Measurements from ENCODE around the gene CSK. TPM values are rescaled to one million over a fixed set of nuclear protein-coding genes. Genes with fewer than 3 reads are reported as not detected.

The CSK gene
- total RNA-seq, 1 donor from 2014 or later = 21.0 TPM

DNA sequence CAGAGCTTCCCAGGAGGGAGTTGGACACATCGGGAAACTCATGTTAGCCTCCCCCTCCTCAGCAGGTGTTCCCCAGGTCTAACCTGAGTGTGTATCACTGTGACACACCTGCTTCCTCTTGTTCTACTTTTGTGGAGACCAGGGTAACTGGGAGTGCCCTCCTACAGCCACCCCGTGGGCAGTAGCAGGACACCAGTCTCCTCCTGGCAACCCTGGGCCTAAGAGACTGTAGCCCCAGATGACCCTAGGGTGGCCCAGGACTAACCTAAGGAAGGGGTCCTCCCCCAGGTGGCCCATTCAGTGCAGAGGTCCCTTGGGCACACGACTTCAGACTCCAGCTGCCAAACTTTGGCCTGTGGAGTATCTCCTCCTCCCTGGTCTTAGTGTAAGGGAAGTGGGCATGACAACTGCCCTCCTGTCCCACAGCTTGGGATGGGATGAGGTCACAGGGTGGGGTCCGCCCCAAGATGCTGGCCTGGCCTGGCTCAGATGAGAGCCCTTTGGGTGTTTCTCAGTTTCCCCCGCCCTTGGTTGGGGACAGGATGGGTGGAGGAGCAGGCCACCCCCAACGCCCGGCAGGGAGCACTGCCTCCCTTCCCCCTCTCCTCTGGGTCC is 4.8 kb downstream of the CSK start:
- DNase-seq (ENCODE audit: low read depth) = no peak

GRCh38 chr15:74787251-74788041 is 5.6 kb downstream of the CSK start:
- DNase-seq (ENCODE audit: low read depth) = peak; percentile 56

DNA sequence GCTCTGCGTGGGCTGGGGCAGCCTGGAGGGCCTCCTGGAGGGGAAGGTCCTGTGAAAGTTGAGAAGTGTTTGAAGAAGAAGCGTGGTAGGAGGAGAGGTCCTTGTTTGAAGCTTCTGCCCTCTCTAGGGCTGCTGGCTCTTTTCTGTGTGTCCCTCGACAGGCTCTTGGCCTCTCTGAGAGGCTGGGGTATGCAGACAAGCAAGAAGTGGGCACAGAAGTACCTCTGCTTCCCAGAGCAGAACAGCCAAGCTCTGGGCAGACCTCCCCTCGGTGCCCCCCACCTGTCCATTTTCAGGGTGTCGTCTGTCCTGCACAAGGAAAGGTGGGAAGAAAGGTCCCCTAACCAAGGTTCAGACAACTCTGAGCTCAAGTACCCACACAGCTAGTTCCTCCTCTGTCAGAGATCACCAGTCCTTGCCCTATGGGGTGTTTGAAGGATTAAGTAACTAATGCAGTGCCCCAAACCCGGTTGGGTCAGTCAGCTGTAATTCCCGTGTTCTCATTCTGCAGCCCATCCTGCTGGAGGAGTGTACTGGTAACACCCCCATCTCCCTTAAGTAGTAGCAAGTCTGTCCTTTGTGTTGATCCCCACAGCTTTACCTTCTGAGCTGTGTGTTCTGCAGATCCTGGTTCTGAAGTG is 6.3 kb downstream of the CSK start:
- no peak for DNase-seq (ENCODE audit: low read depth)

DNA sequence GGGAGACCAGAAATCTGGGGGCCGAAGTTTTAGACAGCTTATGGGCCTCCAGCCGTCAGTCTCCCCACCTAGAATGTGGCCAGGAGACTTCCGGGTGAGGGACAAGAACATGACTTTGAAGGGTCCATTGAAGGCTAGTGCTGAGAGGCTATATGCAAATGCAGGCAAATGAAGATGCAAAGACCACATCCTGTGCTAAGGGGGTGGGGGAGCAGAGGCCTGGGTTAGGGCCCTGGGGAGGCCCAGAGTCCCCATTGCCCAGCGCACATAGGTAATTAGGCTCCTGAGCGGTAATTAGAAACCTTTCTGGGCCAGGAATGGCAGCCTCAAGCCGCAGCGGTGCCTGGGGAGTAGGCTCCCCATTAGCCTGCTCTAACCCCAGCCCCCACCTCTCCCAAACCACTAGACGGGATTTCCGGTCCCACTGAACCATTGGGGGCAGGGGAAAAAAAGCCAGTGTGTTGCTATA is 6.8 kb downstream of the CSK start:
- no peak for DNase-seq (ENCODE audit: low read depth)

DNA sequence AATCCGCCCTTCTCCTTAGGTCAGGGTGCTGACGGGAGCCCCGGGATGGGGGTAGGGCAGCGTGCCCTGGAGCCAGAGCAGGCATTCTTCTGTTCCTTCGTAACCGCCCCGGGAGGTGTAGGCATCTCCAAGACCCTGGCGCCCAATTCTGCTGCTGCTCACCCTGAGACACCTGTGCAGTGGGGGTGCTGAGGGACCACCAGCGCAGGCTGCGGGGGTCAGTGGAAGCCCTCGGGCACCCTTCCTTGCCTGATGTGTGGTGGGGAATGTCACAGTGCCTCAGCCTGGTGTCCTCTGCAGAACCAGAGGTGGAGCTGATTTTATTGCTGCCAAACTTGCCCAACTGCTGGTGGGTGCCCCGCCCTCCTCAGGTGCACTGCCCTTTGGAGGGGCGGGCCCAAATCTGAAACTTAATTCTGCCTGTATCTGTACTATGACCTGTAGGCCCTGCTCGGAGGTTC is 7.3 kb downstream of the CSK start:
- DNase-seq (ENCODE audit: low read depth) = no peak

- no peak for DNase-seq (ENCODE audit: low read depth)
Observed at GRCh38 chr15:74789741-74790079, 7.8 kb downstream of the CSK start.

DNA sequence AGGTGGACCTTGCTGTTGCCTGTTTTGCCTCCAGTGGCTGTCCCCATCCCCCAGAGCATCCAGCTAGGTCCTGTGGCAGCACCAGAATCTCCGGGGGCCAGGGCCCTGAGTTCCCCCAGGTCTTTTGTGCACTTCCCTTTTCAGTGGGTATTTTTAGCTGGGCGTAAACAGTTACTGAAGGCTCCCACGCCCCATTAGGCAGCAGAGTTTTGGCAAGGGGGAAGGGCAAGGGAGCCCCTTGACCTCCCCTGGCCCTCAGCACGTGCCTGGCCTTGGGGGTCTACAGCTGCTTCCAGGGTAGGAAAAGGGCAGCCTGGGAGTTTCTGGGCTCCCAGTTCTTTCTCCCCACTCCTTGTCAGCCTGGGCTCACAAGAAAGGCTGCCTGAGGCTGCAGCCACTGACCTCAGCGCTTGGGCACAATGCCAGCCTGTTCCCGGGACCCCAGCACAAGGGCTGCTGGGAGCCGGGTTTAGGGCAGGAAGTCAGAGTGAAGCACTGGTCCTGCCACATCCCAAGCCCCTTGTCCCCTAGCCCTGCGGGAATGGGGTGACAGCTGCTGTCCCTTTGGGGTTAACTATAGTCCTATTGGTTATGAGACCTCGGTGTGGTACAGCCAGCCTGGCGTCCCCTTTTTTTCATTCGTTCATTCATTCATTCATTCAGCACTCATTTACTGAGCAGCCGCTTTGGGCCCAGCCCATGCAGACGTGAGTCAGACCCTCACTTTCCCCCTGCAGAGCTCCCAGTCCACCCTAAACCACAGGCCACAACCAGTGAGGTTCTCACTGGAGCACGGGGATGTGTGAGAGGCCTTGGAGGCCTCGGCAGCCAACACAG is 8.4 kb downstream of the CSK start:
- DNase-seq (ENCODE audit: low read depth) = peak; percentile 89

GRCh38 chr15:74791007-74791406 is 9.1 kb downstream of the CSK start:
- no peak for DNase-seq (ENCODE audit: low read depth)

DNA sequence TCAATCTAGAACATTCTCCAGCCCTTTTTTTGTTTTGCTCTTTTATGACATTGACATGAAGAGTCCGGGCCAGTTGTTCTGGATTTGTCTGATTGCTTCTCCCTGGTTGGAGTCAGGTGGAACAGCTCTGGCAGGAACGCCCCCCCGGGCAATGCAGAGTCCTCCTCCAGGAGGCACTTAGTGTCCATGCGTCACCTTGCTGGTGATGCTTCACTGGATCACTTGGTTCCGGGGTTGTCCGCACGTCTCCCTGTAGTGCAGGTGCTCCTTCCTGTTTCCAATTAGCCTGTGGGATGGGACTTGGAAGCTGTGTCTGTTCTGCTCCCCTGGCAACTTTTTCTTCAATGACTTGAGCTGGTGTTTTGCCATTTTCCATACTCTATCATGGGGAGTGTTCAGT is 9.8 kb downstream of the CSK start:
- DNase-seq (ENCODE audit: low read depth) = no peak

- DNase-seq (ENCODE audit: low read depth) = no peak
Observed at GRCh38 chr15:74792227-74793016, 10.5 kb downstream of the CSK start.

DNA sequence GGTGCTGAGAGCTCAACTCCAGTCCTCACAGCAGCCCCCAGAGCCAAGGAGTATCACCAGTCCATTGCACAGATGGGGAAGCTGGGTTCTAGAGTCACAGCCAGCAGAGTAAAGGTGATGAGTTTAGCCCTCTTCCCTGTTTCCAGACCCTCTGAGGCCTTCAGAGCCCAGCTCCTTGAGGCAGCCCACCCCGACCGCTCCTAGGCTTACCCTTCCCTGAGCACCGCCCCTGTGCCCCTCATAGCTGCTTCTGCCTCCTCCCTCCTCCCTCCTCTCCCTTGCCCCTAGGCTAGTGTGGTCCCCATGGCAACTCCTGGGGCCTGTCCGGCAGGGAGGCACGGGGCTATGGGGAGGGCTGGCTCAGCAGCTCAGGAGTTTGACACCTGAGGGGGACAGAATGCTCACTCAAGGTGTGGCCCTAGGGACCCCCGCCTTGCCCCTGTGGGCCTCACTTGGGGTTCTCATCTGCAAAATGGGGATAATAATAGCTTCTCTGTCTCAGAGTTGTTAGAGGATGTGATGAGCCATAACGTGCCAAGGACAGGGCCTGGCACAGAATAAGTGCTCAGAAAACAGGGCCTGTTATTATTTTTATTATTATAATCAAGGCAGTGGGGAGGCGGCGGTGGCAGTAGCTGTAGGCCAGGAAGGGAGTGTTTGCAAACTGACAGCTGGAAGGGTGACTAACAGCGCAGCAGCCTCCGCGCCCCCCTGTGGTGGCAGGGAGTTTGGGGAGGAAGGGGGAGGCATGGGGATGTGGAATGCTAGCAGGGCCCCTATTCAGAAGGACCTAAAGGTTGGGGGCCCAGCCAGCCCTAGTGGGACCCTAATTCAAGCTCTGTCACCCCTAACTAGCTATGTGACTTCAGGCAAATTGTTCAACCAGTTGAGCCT is 11.5 kb downstream of the CSK start:
- DNase-seq (ENCODE audit: low read depth) = no peak

DNA sequence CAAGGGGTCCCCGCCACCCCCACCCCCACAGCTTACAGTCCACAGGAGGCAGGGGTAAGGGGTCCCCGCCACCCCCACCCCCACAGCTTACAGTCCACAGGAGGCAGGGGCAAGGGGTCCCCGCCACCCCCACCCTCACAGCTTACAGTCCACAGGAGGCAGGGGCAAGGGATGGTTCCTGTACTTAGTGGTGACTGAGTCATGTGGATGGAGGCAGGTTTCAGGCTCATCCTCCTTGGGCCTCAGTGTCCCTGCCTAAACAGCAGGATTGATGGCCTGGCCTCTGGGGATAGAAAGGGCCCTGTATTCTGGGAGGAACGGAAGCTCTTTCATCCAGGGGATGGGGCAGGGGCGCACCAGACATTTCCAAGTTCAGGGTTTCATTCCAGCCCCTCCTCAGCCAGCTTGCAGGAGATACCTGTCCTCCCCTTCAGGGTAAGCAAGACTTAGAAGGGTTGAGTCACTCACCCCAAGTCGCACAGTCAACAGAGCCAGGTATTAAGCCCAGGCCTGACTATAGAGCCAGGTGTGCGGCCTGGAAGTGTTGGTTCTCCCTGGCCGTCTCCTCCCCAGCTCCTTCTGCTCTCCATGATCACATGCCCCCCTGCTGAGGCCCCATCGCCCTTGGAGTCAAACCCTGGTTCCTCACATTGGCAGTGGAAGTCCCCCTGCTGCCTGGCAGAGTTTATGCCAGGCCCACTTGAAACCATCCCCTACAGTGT is 12.5 kb downstream of the CSK start:
- no peak for DNase-seq (ENCODE audit: low read depth)

- no peak for DNase-seq (ENCODE audit: low read depth)
Observed at GRCh38 chr15:74794970-74795349, 13.1 kb downstream of the CSK start.

DNA sequence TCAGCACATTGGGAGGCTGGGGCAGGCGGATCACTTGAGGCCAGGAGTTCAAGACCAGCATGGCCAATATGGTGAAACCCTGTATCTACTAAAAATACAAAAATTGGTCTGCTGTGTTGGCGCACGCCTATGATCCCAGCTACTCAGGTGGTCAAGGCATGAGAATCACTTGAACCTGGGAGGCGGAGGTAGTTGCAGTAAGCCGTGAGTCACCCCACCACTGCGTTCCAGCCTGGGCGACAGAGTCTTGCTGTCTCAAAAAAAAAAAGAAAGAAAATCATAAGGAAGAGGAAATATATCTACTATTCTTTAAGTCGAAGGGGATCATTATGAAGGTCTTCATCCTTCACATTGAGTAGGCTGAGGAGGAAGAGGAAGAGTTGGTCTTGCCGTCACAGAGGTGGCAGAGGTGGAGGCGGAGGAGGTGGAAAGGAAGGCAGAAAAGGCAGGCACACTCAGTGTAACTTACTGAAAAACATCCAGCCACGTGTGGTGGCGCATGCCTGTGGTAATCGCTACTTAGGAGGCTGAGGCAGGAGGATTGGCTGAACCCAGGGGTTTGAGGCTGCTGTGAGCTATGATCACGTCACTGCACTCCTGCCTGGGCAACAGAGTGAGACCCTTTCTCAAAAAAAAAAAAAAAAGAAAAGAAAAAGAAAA is 14.2 kb downstream of the CSK start:
- DNase-seq (ENCODE audit: low read depth) = no peak

GRCh38 chr15:74798388-74799254 is 16.7 kb downstream of the CSK start:
- DNase-seq (ENCODE audit: low read depth) = no peak

DNA sequence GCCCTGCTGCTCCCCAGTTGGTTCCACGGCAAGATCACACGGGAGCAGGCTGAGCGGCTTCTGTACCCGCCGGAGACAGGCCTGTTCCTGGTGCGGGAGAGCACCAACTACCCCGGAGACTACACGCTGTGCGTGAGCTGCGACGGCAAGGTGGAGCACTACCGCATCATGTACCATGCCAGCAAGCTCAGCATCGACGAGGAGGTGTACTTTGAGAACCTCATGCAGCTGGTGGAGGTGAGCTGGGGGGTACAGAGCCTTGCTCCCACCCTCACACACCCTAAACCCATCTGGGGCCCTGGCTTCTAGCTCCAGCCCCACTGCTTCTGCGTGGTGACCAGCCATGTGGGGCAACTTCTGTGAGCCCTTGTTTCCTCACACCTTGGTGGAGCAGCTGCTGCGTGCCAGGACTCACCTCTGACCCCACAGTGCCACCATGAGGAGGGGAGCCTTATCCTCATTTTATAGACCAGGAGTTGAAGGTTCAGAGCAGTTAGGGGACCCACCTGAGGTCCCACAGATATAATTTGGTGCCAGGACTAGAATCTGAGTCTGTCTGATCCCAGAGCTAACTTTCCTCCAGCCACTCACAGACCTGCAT is 17.5 kb downstream of the CSK start:
- DNase-seq (ENCODE audit: low read depth) = no peak

Measured in myocyte (in vitro differentiated cells).